ENCODE results near the gene ERAL1. TPM values are rescaled to one million over a fixed set of nuclear protein-coding genes. Genes with fewer than 3 reads are reported as not detected.

Gene ERAL1
- total RNA-seq, 1 experiment from 2014 or later, result 53.7 TPM

DNA sequence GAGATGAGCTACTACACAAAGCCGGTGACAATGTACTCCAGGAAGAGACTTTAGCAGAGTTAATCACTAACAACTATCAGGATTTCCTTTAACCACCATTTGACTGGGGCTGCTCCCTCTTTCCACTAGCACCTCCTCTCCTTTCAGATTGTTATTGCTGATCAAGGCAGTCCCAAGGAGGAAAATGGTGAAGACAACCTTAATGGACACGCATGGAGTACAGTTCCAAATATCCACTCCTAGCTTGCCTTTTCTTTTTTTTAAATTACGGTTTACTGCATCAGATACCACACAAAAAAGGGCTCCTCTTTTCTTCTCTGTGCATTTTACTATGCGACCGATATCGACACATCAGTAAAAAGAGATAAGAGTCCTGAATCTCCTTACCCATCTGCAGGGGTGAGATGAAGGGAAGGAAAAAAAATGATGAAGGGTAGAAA lies 43.1 kb upstream of the ERAL1 start:
- peak overlapping the region; percentile 98 for H3K27ac Mint-ChIP-seq (ENCODE audit: low read depth, unreplicated experiment)
- ChIA-PET CTCF (interaction anchor here (0.6 to 1.7 kb wide), 7 partner anchors 24 to 257 kb away, joined by 3 to 6 read pairs (median 3); no protein-coding TSS in a partner anchor), POLR2A (interaction anchor here (0.7 to 5.5 kb wide), 30 partner anchors 9 to 1604 kb away, joined by 3 to 52 read pairs (median 8); partner anchors contain the start of genes DHRS13, FAM222B, FLOT2 and NEK8)
- H3K36me3 Mint-ChIP-seq (ENCODE audit: insufficient read depth, unreplicated experiment), result peaks cover 20% of the 10 kb centered on the region
- peak overlapping the region; percentile 90 for H3K4me3 Mint-ChIP-seq (ENCODE audit: unreplicated experiment)
- no peaks in the 10 kb centered on the region for H3K27me3 Mint-ChIP-seq (ENCODE audit: insufficient read depth, unreplicated experiment)
- TSS peak; percentile 30 for BruUV-seq (replicated peaks)
- TF ChIP-seq, protein P1, sequence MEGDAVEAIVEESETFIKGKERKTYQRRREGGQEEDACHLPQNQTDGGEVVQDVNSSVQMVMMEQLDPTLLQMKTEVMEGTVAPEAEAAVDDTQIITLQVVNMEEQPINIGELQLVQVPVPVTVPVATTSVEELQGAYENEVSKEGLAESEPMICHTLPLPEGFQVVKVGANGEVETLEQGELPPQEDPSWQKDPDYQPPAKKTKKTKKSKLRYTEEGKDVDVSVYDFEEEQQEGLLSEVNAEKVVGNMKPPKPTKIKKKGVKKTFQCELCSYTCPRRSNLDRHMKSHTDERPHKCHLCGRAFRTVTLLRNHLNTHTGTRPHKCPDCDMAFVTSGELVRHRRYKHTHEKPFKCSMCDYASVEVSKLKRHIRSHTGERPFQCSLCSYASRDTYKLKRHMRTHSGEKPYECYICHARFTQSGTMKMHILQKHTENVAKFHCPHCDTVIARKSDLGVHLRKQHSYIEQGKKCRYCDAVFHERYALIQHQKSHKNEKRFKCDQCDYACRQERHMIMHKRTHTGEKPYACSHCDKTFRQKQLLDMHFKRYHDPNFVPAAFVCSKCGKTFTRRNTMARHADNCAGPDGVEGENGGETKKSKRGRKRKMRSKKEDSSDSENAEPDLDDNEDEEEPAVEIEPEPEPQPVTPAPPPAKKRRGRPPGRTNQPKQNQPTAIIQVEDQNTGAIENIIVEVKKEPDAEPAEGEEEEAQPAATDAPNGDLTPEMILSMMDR (IDR thresholded peaks at IDR 0.05; ENCODE audit: unreplicated experiment), result no peak
- H3K9me3 Mint-ChIP-seq (ENCODE audit: unreplicated experiment), result no peaks in the 10 kb centered on the region
- intact Hi-C loops (cut with micrococcal nuclease), result loop anchor here (1.0 to 5.0 kb wide), 2 partner anchors 48 to 136 kb away; no protein-coding TSS in a partner anchor
- H3K4me1 Mint-ChIP-seq (ENCODE audit: insufficient read depth, unreplicated experiment), result peaks cover 29% of the 10 kb centered on the region
- peak; percentile 57 for DNase-seq (ENCODE audit: unreplicated experiment)

- TF ChIP-seq, protein P1 (IDR thresholded peaks at IDR 0.05; ENCODE audit: unreplicated experiment), result no peak
- H3K36me3 Mint-ChIP-seq (ENCODE audit: insufficient read depth, unreplicated experiment), result peaks cover 16% of the 10 kb centered on the region
- no TSS peak for BruUV-seq (replicated peaks)
- DNase-seq (ENCODE audit: unreplicated experiment), result peak; percentile 97
- H3K27ac Mint-ChIP-seq (ENCODE audit: low read depth, unreplicated experiment), result peak overlapping the region; percentile 98
- no peaks in the 10 kb centered on the region for H3K9me3 Mint-ChIP-seq (ENCODE audit: unreplicated experiment)
- peak overlapping the region; percentile 90 for H3K4me3 Mint-ChIP-seq (ENCODE audit: unreplicated experiment)
- intact Hi-C loops (cut with micrococcal nuclease), result loop anchor here (5.0 kb wide), 1 partner anchor 135 kb away; no protein-coding TSS in a partner anchor
- ChIA-PET CTCF (interaction anchor here (0.6 to 1.1 kb wide), 4 partner anchors 14 to 86 kb away, joined by 3 to 4 read pairs (median 4); partner anchors contain the start of gene TLCD1), POLR2A (interaction anchor here (0.5 to 5.5 kb wide), 32 partner anchors 9 to 150 kb away, joined by 3 to 52 read pairs (median 6); partner anchors contain the start of genes DHRS13, ERAL1, FAM222B and FLOT2)
- H3K27me3 Mint-ChIP-seq (ENCODE audit: insufficient read depth, unreplicated experiment), result no peaks in the 10 kb centered on the region
- peaks cover 28% of the 10 kb centered on the region for H3K4me1 Mint-ChIP-seq (ENCODE audit: insufficient read depth, unreplicated experiment)
Measured at GRCh38 chr17:28812091-28812747, 42.6 kb upstream of the ERAL1 start.

DNA sequence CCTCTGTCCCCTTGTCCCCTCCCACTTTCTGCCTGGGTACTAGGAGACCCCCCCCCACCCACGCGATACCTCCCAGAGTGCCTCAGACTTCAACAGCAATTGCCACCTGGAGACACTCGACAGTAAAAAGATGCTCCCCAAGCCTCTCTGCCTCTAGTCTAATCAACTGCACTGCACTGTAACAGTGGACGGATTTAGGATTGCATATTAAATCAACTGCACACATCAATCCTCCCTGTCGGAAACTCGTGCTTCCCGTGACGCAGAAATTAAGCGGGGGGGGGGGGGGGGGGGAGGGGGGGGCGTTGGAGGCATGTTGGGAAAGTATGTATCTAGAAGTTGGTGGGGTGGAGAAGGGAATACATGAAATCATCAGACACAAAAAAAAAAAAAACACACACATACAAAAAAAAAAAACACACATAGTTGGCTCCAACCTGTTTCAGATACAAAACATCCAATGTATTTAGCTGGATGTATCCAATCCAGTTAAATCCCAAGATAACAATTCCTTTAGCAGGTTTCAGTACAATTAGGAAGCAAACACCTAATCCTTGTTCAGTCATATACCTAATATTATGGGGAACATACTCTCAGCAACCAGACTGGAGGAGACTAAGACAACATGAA lies 42.0 kb upstream of the ERAL1 start:
- BruUV-seq (replicated peaks), result no TSS peak
- no peak for DNase-seq (ENCODE audit: unreplicated experiment)
- Mint-ChIP-seq H3K4me1 (ENCODE audit: insufficient read depth, unreplicated experiment) (peaks cover 22% of the 10 kb centered on the region), H3K4me3 (ENCODE audit: unreplicated experiment) (peak overlapping the region; percentile 90), H3K27me3 (ENCODE audit: insufficient read depth, unreplicated experiment) (no peaks in the 10 kb centered on the region), H3K36me3 (ENCODE audit: insufficient read depth, unreplicated experiment) (peaks cover 10% of the 10 kb centered on the region), H3K27ac (ENCODE audit: low read depth, unreplicated experiment) (peak overlapping the region; percentile 70), H3K9me3 (ENCODE audit: unreplicated experiment) (no peaks in the 10 kb centered on the region)
- intact Hi-C loops (cut with micrococcal nuclease), result loop anchor here (5.0 kb wide), 1 partner anchor 134 kb away; no protein-coding TSS in a partner anchor
- ChIA-PET POLR2A (interaction anchor here (0.5 to 5.5 kb wide), 17 partner anchors 10 to 139 kb away, joined by 3 to 52 read pairs (median 4); partner anchors contain the start of genes ERAL1, FAM222B, FLOT2 and PHF12), CTCF (interaction anchor here (0.6 to 1.1 kb wide), 6 partner anchors 13 to 92 kb away, joined by 3 to 4 read pairs (median 3); partner anchors contain the start of gene TLCD1)
- TF ChIP-seq, protein P1 (IDR thresholded peaks at IDR 0.05; ENCODE audit: unreplicated experiment), result no peak

GRCh38 chr17:28816540-28816939 lies 38.3 kb upstream of the ERAL1 start:
- H3K9me3 Mint-ChIP-seq (ENCODE audit: unreplicated experiment), result no peaks in the 10 kb centered on the region
- no peaks in the 10 kb centered on the region for H3K36me3 Mint-ChIP-seq (ENCODE audit: insufficient read depth, unreplicated experiment)
- intact Hi-C loops (cut with micrococcal nuclease), result no loop called here
- H3K27ac Mint-ChIP-seq (ENCODE audit: low read depth, unreplicated experiment), result no peak overlapping the region
- peaks cover 9% of the 10 kb centered on the region for H3K4me1 Mint-ChIP-seq (ENCODE audit: insufficient read depth, unreplicated experiment)
- no peaks in the 10 kb centered on the region for H3K27me3 Mint-ChIP-seq (ENCODE audit: insufficient read depth, unreplicated experiment)
- CTCF ChIA-PET, result no interaction called here
- H3K4me3 Mint-ChIP-seq (ENCODE audit: unreplicated experiment), result no peak overlapping the region
- no TSS peak for BruUV-seq (replicated peaks)
- DNase-seq (ENCODE audit: unreplicated experiment), result no peak
- POLR2A ChIA-PET, result interaction anchor here (0.6 kb wide), 1 partner anchor 396 kb away, joined by 3 read pairs; no protein-coding TSS in a partner anchor
- TF ChIP-seq, protein P1 (IDR thresholded peaks at IDR 0.05; ENCODE audit: unreplicated experiment), result no peak

Measured in MCF 10A (cell line).